Liver (tissue), 3 donors: Measurements from ENCODE around the gene CDKN3.

Experiments used
- ATF3 ChIP-seq: IDR thresholded peaks from 2 replicates; pipeline ENCODE4 v1.6.1; 2016; ENCODE audit warnings: antibody characterized with exemption
- CTCF ChIP-seq: fragments of 150-350 bp; IDR thresholded peaks from 2 replicates; pipeline ENCODE4 v1.5.1; 2017; ENCODE audit warnings: improper control_type of control experiment, low read depth, low read length; ENCODE audit not compliant: missing input control
- GABPA ChIP-seq, 2 donors: IDR thresholded peaks in 1 of 2; conservative IDR thresholded peaks in 1 of 2; 2 replicates each; pipeline ENCODE4 v1.6.1; 2016; ENCODE audit warnings: antibody characterized with exemption in 2 of 2, mild to moderate bottlenecking in 1 of 2, moderate library complexity in 1 of 2
- MAX ChIP-seq: IDR thresholded peaks from 2 replicates; pipeline ENCODE4 v1.6.1; 2016; ENCODE audit warnings: antibody characterized with exemption
- REST ChIP-seq: IDR thresholded peaks from 2 replicates; pipeline ENCODE4 v1.6.1; 2016; ENCODE audit warnings: antibody characterized with exemption, mild to moderate bottlenecking
- TAF1 ChIP-seq: conservative IDR thresholded peaks from 2 replicates; pipeline ENCODE4 v1.6.1; 2016; ENCODE audit warnings: antibody characterized with exemption, mild to moderate bottlenecking
- donor health status: healthy.
- donor health status: healthy.

GRCh38 chr14:54369343-54369742, 27.5 kb upstream of the CDKN3 start:
- TF ChIP-seq REST: no peak
- no peak for TF ChIP-seq CTCF
- no peak for TF ChIP-seq TAF1
- no peak for TF ChIP-seq GABPA (IDR thresholded peaks at IDR 0.05 in 1 of 2, conservative IDR thresholded peaks at IDR 0.05 in 1 of 2)
- TF ChIP-seq ATF3: no peak
- TF ChIP-seq MAX: no peak
